ENCODE results near the gene PHEX. TPM values are rescaled to one million over a fixed set of nuclear protein-coding genes. Genes with fewer than 3 reads are reported as not detected.

PHEX gene
- total RNA-seq, 1 donor from 2014 or later, result 5.3 TPM

DNA sequence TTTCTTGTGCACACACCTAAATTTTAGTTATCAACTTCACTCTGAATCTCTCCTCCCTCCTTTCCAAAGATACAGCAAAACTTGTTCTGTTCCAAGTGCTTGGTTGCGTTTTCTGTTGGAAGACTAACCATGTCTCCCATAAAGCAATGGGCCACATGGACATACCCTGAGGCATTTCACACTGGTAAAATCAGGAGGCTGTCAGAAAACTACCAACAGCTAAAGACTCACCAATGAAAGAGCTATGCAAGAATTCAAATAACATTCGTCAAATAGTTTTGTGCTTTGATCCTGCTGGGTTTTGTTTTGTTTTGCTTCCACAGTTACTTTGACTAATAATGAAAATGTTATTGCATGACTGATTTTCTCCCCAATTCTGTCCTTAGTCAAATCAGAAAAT is 46.0 kb downstream of the PHEX start:
- H3K36me3 ChIP-seq (ENCODE audit: control insufficient read depth, insufficient read depth, low read length), result no peaks in the 10 kb centered on the region
- H3K4me3 ChIP-seq (ENCODE audit: low read depth, low read length), result no peak overlapping the region
- no peak for DNase-seq (ENCODE audit: low read depth)
- no peaks in the 10 kb centered on the region for H3K27me3 ChIP-seq (ENCODE audit: control insufficient read depth, insufficient read depth, low read length)
- TF ChIP-seq, protein P1, sequence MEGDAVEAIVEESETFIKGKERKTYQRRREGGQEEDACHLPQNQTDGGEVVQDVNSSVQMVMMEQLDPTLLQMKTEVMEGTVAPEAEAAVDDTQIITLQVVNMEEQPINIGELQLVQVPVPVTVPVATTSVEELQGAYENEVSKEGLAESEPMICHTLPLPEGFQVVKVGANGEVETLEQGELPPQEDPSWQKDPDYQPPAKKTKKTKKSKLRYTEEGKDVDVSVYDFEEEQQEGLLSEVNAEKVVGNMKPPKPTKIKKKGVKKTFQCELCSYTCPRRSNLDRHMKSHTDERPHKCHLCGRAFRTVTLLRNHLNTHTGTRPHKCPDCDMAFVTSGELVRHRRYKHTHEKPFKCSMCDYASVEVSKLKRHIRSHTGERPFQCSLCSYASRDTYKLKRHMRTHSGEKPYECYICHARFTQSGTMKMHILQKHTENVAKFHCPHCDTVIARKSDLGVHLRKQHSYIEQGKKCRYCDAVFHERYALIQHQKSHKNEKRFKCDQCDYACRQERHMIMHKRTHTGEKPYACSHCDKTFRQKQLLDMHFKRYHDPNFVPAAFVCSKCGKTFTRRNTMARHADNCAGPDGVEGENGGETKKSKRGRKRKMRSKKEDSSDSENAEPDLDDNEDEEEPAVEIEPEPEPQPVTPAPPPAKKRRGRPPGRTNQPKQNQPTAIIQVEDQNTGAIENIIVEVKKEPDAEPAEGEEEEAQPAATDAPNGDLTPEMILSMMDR (IDR thresholded peaks at IDR 0.05; ENCODE audit: insufficient read depth, low read length, severe bottlenecking), result no peak
- FAIRE-seq, result no peak

DNA sequence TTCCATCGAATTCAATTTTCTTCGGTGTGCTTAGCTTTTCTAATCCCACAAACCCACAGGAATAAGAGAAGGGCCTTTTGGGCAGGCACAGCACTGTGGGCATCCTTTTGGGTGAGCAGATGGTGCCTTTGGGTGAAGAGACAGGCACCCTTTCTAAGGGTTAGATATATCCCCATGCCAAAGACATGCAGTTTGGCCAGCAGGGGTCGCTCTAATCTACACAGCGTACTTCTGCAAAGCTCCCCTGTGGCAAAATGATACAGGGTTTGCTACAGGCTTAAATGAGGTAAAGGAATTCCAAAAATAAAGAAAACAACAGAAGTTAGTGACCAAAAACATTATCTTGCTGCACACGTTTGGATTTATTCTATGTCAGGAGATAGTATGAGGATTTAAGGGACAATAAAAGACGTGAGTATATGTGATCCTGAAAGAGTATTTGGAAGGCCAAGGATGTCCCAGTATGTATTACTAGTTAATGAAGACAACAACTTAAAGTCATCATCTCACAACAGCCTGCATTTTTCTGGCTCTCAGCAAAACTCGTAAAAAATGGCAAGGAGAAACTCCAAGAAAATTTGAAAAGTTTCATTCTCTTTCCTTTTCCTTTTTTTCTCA is 49.5 kb downstream of the PHEX start:
- Histone ChIP-seq H3K36me3 (ENCODE audit: control insufficient read depth, insufficient read depth, low read length) (no peaks in the 10 kb centered on the region), H3K4me3 (ENCODE audit: low read depth, low read length) (no peak overlapping the region), H3K27me3 (ENCODE audit: control insufficient read depth, insufficient read depth, low read length) (no peaks in the 10 kb centered on the region)
- no peak for FAIRE-seq
- TF ChIP-seq, protein P1 (IDR thresholded peaks at IDR 0.05; ENCODE audit: insufficient read depth, low read length, severe bottlenecking), result peak; percentile 70
- DNase-seq (ENCODE audit: low read depth), result peak; percentile 43

DNA sequence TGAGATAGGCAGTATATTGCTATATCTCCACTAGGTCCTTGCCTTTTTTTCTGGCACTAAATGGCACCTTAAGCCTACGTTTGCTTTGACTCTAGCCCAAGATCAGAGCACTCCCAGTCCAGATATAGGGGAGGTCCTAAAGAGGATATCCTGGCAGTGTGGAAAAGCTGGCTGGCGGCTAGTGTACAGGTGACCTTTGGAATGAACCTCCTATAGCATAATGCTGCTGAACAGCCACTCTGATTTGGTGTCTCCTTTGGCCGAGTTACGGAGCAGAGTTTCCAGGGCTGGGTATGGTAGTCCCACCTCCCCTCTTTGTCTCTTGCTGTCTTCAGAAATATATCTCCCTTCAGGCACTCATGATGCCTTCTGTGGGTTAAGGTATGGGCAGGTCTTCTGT is 53.9 kb downstream of the PHEX start:
- TF ChIP-seq, protein P1 (IDR thresholded peaks at IDR 0.05; ENCODE audit: insufficient read depth, low read length, severe bottlenecking), result no peak
- FAIRE-seq (no peak), DNase-seq (ENCODE audit: low read depth) (no peak)
- Histone ChIP-seq H3K36me3 (ENCODE audit: control insufficient read depth, insufficient read depth, low read length) (no peaks in the 10 kb centered on the region), H3K27me3 (ENCODE audit: control insufficient read depth, insufficient read depth, low read length) (no peaks in the 10 kb centered on the region), H3K4me3 (ENCODE audit: low read depth, low read length) (no peak overlapping the region)

DNA sequence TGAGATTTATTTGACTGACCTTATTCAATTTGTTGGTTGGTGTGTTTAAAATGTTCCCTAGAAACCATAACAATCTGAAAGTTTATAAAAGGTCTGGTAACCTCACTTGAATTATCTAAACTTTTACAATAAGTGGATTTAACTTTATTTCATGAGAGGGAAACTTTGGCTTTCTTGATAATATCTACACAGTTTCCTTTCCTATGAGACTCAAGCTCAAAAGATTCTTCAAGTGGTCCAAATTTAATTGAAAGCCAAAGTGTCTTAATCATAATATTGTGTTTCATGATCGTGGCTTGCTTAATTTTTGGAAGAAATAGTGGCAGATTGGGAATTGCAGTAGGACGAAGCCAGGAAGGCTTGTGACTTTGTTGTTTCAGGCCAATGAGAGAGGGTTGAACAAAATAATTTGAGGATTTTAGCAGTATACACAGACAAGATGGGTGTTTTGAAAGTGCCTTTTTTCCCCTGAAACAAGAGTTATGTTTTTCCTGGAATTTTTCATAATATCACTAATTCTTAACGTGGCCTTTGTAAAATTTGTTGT is 55.0 kb downstream of the PHEX start:
- TF ChIP-seq, protein P1 (IDR thresholded peaks at IDR 0.05; ENCODE audit: insufficient read depth, low read length, severe bottlenecking), result no peak
- no peaks in the 10 kb centered on the region for H3K36me3 ChIP-seq (ENCODE audit: control insufficient read depth, insufficient read depth, low read length)
- H3K4me3 ChIP-seq (ENCODE audit: low read depth, low read length), result no peak overlapping the region
- no peaks in the 10 kb centered on the region for H3K27me3 ChIP-seq (ENCODE audit: control insufficient read depth, insufficient read depth, low read length)
- FAIRE-seq (no peak), DNase-seq (ENCODE audit: low read depth) (no peak)

DNA sequence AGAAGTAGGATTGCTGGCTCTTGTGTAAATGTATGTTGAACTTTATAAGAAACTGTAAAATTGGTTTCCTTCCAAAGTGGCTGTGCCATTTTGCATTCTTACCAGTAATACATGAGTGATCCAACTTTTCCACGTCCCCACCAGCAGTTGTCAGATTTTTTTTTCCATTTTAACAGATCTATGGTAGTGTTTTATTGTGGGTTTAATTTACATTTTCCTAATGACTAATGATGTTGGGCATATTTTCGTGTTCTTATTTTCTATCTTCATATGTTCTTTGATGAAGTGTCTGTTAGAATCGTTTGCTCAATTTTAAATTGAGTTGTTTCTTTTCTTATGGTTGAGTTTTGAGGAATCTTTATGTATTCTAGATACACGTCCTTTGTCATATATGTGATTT is 56.2 kb downstream of the PHEX start:
- TF ChIP-seq, protein P1 (IDR thresholded peaks at IDR 0.05; ENCODE audit: insufficient read depth, low read length, severe bottlenecking), result no peak
- no peak overlapping the region for H3K4me3 ChIP-seq (ENCODE audit: low read depth, low read length)
- no peaks in the 10 kb centered on the region for H3K36me3 ChIP-seq (ENCODE audit: control insufficient read depth, insufficient read depth, low read length)
- no peaks in the 10 kb centered on the region for H3K27me3 ChIP-seq (ENCODE audit: control insufficient read depth, insufficient read depth, low read length)
- DNase-seq (ENCODE audit: low read depth) (no peak), FAIRE-seq (no peak)

DNA sequence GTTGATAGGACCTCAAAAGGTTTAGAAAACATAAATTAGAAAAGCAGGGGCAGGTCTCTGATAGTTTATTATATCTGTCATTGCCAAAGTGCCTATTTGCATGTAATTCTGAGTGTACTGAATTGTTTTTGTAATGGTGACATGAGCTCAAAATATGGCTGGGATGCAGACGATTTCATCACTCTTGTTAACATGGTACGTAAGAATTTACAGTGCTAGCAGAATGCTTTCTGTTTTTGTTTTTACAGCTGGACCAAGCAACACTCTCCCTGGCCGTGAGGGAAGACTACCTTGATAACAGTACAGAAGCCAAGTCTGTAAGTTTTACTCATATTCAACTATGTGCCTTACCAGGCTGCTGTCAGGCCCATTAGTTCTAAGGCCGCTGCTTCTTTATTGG is 58.1 kb downstream of the PHEX start:
- no peaks in the 10 kb centered on the region for H3K27me3 ChIP-seq (ENCODE audit: control insufficient read depth, insufficient read depth, low read length)
- DNase-seq (ENCODE audit: low read depth) (no peak), FAIRE-seq (no peak)
- no peaks in the 10 kb centered on the region for H3K36me3 ChIP-seq (ENCODE audit: control insufficient read depth, insufficient read depth, low read length)
- no peak overlapping the region for H3K4me3 ChIP-seq (ENCODE audit: low read depth, low read length)
- TF ChIP-seq, protein P1 (IDR thresholded peaks at IDR 0.05; ENCODE audit: insufficient read depth, low read length, severe bottlenecking), result no peak
